ENCODE results near the gene BTRC.

DNA sequence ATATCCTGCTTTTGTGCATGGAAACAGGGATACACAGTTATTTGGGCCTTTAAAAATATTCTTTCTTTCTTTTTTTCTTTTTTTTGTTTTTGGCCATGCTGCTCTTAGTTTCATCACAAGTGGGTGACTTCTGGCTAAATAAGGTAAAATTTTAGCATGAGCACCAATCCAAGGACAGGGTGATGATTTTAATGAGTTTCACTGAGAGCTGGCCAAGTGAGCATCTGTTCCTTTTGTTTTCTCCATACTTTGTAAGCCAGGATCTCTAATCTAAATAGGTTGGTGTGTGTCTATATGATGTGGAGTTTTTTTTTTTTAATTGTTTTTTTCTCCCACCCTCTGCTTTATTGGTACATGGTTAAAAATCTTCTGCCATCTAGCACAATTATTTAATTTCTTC, 127.3 kb downstream of the BTRC start:
- TF ChIP-seq CTCF (IDR thresholded peaks at IDR 0.05) (no peak), ZFX (IDR thresholded peaks at IDR 0.05; ENCODE audit: borderline replicate concordance) (no peak)
